ENCODE measurements around the gene THSD7A. TPM values are rescaled to one million over a fixed set of nuclear protein-coding genes. Genes with fewer than 3 reads are reported as not detected.

THSD7A gene
- total RNA-seq, 1 donor from 2014 or later: 0.28 TPM

- TF ChIP-seq EZH2phosphoT487 (IDR thresholded peaks at IDR 0.05) (no peak), EZH2 (IDR thresholded peaks at IDR 0.05) (no peak)
- no peak overlapping the region for H3K4me3 Mint-ChIP-seq
- Histone ChIP-seq H3K9me3 (ENCODE audit: low read depth) (no peaks in the 10 kb centered on the region), H3K4me2 (no peak overlapping the region), H4K20me1 (ENCODE audit: low read depth) (no peaks in the 10 kb centered on the region), H3K27ac (no peak overlapping the region), H3K4me3 (no peak overlapping the region), H3K27me3 (no peaks in the 10 kb centered on the region), H3K9ac (no peak overlapping the region), H3F3A (ENCODE audit: low read depth) (no peaks in the 10 kb centered on the region), H3K36me3 (no peaks in the 10 kb centered on the region), H2AFZ (replicated peaks) (no peak overlapping the region), H3K79me2 (ENCODE audit: low read depth) (no peaks in the 10 kb centered on the region), H3K4me1 (no peaks in the 10 kb centered on the region)
- H3K36me3 Mint-ChIP-seq: no peaks in the 10 kb centered on the region
- H3K27me3 Mint-ChIP-seq (ENCODE audit: insufficient read depth, low read depth): no peaks in the 10 kb centered on the region
- H3K27ac Mint-ChIP-seq: no peak overlapping the region
- no peaks in the 10 kb centered on the region for H3K4me1 Mint-ChIP-seq
- DNase-seq (ENCODE audit: low spot score): no peak
- peaks cover 35% of the 10 kb centered on the region for H3K9me3 Mint-ChIP-seq
These were observed 156.8 kb downstream of the THSD7A start for GRCh38 chr7:11675163-11675562.

- Histone ChIP-seq H3F3A (ENCODE audit: low read depth) (no peaks in the 10 kb centered on the region), H3K27ac (no peak overlapping the region), H3K4me2 (no peak overlapping the region), H2AFZ (replicated peaks) (no peak overlapping the region), H3K4me3 (no peak overlapping the region), H3K36me3 (no peaks in the 10 kb centered on the region), H3K27me3 (no peaks in the 10 kb centered on the region), H3K79me2 (ENCODE audit: low read depth) (no peaks in the 10 kb centered on the region), H4K20me1 (ENCODE audit: low read depth) (no peaks in the 10 kb centered on the region), H3K4me1 (no peaks in the 10 kb centered on the region), H3K9ac (no peak overlapping the region), H3K9me3 (ENCODE audit: low read depth) (no peaks in the 10 kb centered on the region)
- Mint-ChIP-seq H3K9me3 (no peaks in the 10 kb centered on the region), H3K27ac (no peak overlapping the region), H3K36me3 (no peaks in the 10 kb centered on the region), H3K27me3 (ENCODE audit: insufficient read depth, low read depth) (no peaks in the 10 kb centered on the region), H3K4me1 (no peaks in the 10 kb centered on the region), H3K4me3 (no peak overlapping the region)
- no peak for DNase-seq (ENCODE audit: low spot score)
- TF ChIP-seq EZH2 (IDR thresholded peaks at IDR 0.05) (no peak), EZH2phosphoT487 (IDR thresholded peaks at IDR 0.05) (no peak), CTCF (IDR thresholded peaks at IDR 0.05) (no peak)
These were observed 163.3 kb downstream of the THSD7A start for GRCh38 chr7:11668727-11669126.

- H3K4me1 ChIP-seq: no peaks in the 10 kb centered on the region
- no peak overlapping the region for H3K4me3 Mint-ChIP-seq
These were observed 164.2 kb downstream of the THSD7A start for GRCh38 chr7:11667810-11668185.

More at GRCh38 chr7:11667810-11668185, 164.2 kb downstream of the THSD7A start:
- Mint-ChIP-seq H3K4me1 (no peaks in the 10 kb centered on the region), H3K36me3 (no peaks in the 10 kb centered on the region), H3K27ac (no peak overlapping the region), H3K27me3 (ENCODE audit: insufficient read depth, low read depth) (no peaks in the 10 kb centered on the region), H3K9me3 (no peaks in the 10 kb centered on the region)
- H4K20me1 ChIP-seq (ENCODE audit: low read depth): no peaks in the 10 kb centered on the region
- H3F3A ChIP-seq (ENCODE audit: low read depth): no peaks in the 10 kb centered on the region
- H3K9ac ChIP-seq: no peak overlapping the region
- no peak overlapping the region for H3K4me2 ChIP-seq
- H2AFZ ChIP-seq (replicated peaks): no peak overlapping the region
- H3K9me3 ChIP-seq (ENCODE audit: low read depth): no peaks in the 10 kb centered on the region
- H3K4me3 ChIP-seq: no peak overlapping the region
- no peak overlapping the region for H3K27ac ChIP-seq
- no peaks in the 10 kb centered on the region for H3K36me3 ChIP-seq
- H3K79me2 ChIP-seq (ENCODE audit: low read depth): no peaks in the 10 kb centered on the region
- TF ChIP-seq EZH2 (IDR thresholded peaks at IDR 0.05) (no peak), CTCF (IDR thresholded peaks at IDR 0.05) (no peak), EZH2phosphoT487 (IDR thresholded peaks at IDR 0.05) (no peak)
- DNase-seq (ENCODE audit: low spot score): no peak
- H3K27me3 ChIP-seq: no peaks in the 10 kb centered on the region

Data from neural progenitor cell (in vitro differentiated cells).